Measurements from ENCODE around the gene TLE4.
"Not testable (repeated sequence)": the region's sequence is repeated elsewhere in the genome, so short reads cannot be mapped to it uniquely, and the experiment has no call there.

TLE4 gene

DNA sequence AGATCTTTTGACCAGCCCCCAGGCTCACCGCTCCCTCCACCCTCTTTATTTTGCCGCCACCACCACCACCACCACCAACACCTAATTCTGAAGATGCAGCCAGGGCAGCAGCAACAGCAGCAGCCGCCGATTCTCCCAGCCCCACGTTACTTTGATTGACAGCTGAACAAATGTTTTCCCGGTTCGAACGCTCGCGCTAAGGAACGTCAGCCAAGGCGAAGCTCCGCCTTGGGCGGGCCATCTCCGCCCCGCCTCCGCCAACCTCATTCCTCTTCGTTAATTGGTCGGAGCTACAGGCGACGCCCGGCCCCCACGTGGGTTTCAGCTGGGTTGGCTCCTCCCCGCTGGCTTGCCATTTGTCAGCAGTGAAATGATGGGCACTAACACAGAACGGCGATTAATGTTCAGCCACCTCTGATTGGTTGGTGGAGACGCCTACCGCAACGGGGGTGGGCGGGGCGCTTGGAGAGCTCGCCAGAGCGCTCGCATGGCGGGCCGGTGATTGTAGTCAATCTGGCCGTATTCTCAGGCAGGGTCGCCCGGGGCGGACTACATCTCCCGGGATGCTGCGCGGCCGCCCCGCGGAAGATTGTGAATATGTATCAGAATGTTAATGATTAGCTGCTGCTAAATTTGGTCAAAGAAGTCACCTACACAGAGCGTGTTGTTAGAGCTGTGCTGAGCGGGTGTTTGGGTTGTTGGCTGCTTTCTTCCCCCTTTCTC, at the start of gene TLE4:
Gene TLE4 (plus strand): TSS at position 657 of the 723 bp plus-strand sequence. CDS start 826 bp downstream, outside the sequence.
- TF ChIP-seq CTCF (conservative IDR thresholded peaks at IDR 0.05) (no peak), ZFX (IDR thresholded peaks at IDR 0.05) (no peak)
- H3K27ac ChIP-seq = no peak within 1 kb of the TSS; the same call in 1 of the 2 replicates

DNA sequence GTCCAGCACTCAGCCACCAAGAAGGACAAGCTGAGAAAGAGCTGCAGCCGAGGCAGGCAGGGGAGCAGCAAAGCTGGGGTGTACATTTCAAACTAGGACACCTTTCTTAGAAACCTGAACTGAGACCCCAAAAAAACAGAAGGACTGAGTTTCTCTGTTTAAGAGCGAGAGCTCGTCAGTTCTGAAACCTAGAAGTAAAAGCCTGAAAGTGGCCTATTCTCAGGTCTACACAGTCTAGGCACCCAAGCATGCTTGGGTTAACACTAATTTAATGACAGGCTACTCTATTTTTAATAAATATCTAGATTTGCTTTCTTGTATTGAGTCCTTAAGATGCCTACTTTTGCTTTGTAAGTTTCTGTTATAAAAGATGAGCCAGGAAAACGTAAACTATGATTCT, 49.0 kb upstream of the TLE4 start:
- no peak overlapping the region for H3K27ac ChIP-seq
- TF ChIP-seq CTCF (conservative IDR thresholded peaks at IDR 0.05) (no peak), ZFX (IDR thresholded peaks at IDR 0.05) (no peak)

DNA sequence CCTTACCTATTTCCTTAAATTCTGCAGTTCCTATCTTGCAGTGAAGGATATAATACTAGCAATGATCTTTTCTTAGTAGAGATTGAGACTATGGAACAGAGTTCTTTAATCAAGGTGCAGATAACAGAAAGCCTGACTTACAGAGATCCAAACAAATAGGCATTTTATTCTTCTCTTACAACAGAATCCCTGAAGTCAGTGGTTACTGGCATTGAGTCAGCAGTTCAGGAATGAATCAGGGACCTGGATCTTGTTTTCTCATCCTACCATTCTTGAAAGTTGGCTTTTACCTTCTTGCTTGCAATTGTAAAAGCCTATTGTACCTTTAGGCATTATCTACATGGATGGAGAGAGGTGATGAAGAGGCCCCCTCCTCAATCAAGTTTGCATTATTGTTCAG, 47.5 kb upstream of the TLE4 start:
- H3K27ac ChIP-seq = no peak overlapping the region
- no peak for TF ChIP-seq CTCF (conservative IDR thresholded peaks at IDR 0.05)
- no peak for TF ChIP-seq ZFX (IDR thresholded peaks at IDR 0.05)

DNA sequence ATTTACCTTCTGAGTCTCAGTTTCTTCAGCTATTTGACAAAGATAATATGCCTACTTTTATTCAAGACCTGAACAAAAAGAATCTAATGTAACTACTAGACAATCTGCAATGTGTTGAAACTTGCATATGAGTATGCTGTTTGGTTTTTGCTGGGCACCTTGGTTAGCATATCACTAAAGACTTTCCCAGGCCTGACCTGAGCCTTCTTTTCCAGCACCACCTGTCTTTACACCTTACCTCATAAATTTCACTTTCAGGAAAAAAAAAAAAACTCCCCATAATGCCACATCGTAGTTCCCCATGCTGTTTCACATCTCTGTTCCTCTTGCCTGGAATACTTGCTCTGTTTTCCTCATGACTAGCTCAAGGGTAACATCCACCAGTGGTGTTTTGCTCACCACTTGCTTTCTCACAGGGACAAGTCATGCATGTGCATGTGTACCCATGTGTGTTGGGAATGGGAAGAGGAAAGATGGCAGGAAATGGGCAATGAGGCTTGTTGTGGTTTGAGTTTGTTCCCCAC, 45.6 kb upstream of the TLE4 start:
- TF ChIP-seq ZFX (IDR thresholded peaks at IDR 0.05) = no peak
- no peak for TF ChIP-seq CTCF (conservative IDR thresholded peaks at IDR 0.05)

GRCh38 chr9:79535534-79535933, 36.2 kb upstream of the TLE4 start:
- TF ChIP-seq CTCF (conservative IDR thresholded peaks at IDR 0.05) (no peak), ZFX (IDR thresholded peaks at IDR 0.05) (no peak)
- H3K27ac ChIP-seq = peak overlapping the region; percentile 51; the same call in 1 of the 2 replicates

More for the DNA sequence above, 45.6 kb upstream of the TLE4 start:
- H3K27ac ChIP-seq = no peak overlapping the region

GRCh38 chr9:79537838-79538237, 33.9 kb upstream of the TLE4 start:
- H3K27ac ChIP-seq = no peak overlapping the region
- TF ChIP-seq ZFX (IDR thresholded peaks at IDR 0.05) (no peak), CTCF (conservative IDR thresholded peaks at IDR 0.05) (no peak)

DNA sequence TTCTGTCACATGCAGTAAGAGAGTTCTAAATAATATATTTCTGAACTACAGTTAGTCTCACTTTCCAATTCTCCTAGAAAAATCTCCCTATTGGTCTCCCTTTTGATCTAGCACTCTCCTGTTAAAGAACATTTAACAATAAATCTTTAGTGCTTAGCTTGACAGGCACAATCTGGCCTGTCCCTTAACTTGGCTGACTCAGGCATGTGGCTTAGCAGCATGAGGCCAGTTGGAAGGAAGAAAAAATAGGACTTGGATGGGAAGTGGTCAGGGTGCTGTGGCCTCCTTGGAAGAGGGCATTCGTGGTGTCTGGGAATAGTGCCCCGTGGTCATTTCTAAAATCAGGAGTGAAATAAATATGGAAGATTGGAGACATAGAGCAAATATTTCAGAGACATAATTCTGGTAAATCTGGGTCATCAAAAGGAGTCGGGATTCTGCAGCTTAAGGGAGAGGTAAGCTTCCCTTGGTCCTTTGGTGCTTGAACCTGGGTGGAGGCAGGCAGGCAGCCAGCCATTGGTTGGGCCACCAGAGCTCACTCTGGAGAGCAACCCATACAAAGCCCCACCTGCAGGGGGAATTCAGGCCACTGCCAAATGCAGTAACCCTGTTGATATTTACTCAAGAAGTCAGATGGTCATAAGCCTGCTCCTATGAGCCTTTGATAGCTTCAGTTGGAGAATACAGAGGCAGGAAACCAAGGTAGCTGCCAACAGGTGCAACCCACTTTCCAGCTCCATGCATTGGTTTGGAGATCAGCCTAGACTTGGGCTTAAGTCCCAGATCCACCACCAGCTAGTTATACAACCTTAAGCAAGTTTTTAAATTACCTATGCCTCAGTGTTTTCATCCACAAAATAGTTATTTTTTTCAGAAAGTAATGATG, 28.8 kb upstream of the TLE4 start:
- H3K27ac ChIP-seq = no peak overlapping the region

GRCh38 chr9:79544375-79544774, 27.4 kb upstream of the TLE4 start:
- not testable (repeated sequence) for H3K27ac ChIP-seq

More for the DNA sequence above, 28.8 kb upstream of the TLE4 start:
- TF ChIP-seq CTCF (conservative IDR thresholded peaks at IDR 0.05) = no peak
- TF ChIP-seq ZFX (IDR thresholded peaks at IDR 0.05) = no peak

Data from C4-2B (cell line).